GM23248 (cell line): Measurements from ENCODE around the gene ZNF35. TPM values are rescaled to one million over a fixed set of nuclear protein-coding genes. Genes with fewer than 3 reads are reported as not detected.

Experiments used
- DNase-seq: peaks from one replicate; pipeline ENCODE4 v3.0.0-alpha.2; 2015
- H2AFZ ChIP-seq: fragments of 200-600 bp; sonication (generic); 2 replicates; pipeline ENCODE4 v1.6.1; 2016; ENCODE audit warnings: antibody characterized with exemption
- H3F3A ChIP-seq: fragments of 200-600 bp; sonication (generic); 2 replicates; pipeline ENCODE4 v1.6.1; 2016; ENCODE audit warnings: mild to moderate bottlenecking, antibody characterized with exemption, mixed run types; ENCODE audit not compliant: insufficient read depth
- H3K27ac ChIP-seq: fragments of 200-600 bp; sonication (generic); 2 replicates; pipeline ENCODE4 v1.5.1; 2016; ENCODE audit warnings: mild to moderate bottlenecking
- H3K27me3 ChIP-seq: fragments of 200-600 bp; sonication (generic); replicated peaks from 2 replicates; pipeline ENCODE4 v1.6.1; 2016; ENCODE audit warnings: mild to moderate bottlenecking; ENCODE audit not compliant: insufficient read depth
- H3K36me3 ChIP-seq: fragments of 200-600 bp; sonication (generic); 2 replicates; pipeline ENCODE4 v1.6.1; 2016; ENCODE audit warnings: low read depth, mild to moderate bottlenecking
- H3K4me1 ChIP-seq: fragments of 200-600 bp; sonication (generic); 2 replicates; pipeline ENCODE4 v1.6.1; 2016; ENCODE audit warnings: mild to moderate bottlenecking; ENCODE audit not compliant: insufficient read depth
- H3K4me2 ChIP-seq: fragments of 200-600 bp; sonication (generic); one replicate; pipeline ENCODE4 v1.6.1; 2016; ENCODE audit warnings: mild to moderate bottlenecking; ENCODE audit not compliant: unreplicated experiment
- H3K4me3 ChIP-seq: fragments of 200-600 bp; sonication (generic); 2 replicates; pipeline ENCODE4 v1.5.1; 2016; ENCODE audit warnings: mild to moderate bottlenecking
- H3K79me2 ChIP-seq: fragments of 200-600 bp; sonication (generic); 2 replicates; pipeline ENCODE4 v1.6.1; 2016; ENCODE audit warnings: mild to moderate bottlenecking; ENCODE audit not compliant: insufficient read depth
- H3K9ac ChIP-seq: fragments of 200-600 bp; sonication (generic); 2 replicates; pipeline ENCODE4 v1.6.1; 2016; ENCODE audit warnings: mild to moderate bottlenecking
- H3K9me2 ChIP-seq: fragments of 200-600 bp; sonication (generic); 2 replicates; pipeline ENCODE4 v1.6.1; 2016; ENCODE audit warnings: mixed run types, mild to moderate bottlenecking, moderate library complexity; ENCODE audit not compliant: insufficient read depth
- H3K9me3 ChIP-seq: fragments of 200-600 bp; sonication (generic); one replicate; pipeline ENCODE4 v1.6.1; 2017; ENCODE audit warnings: low read depth
- H4K20me1 ChIP-seq: fragments of 200-600 bp; sonication (generic); 2 replicates; pipeline ENCODE4 v1.6.0; 2016; ENCODE audit not compliant: insufficient read depth
- EZH2 ChIP-seq: fragments of 200-600 bp; sonication (generic); IDR thresholded peaks from 2 replicates; pipeline ENCODE4 v1.6.1; 2018; ENCODE audit warnings: antibody characterized with exemption, mild to moderate bottlenecking; ENCODE audit not compliant: insufficient read depth, poor library complexity, severe bottlenecking
- EZH2phosphoT487 ChIP-seq: fragments of 200-600 bp; sonication (generic); IDR thresholded peaks from 2 replicates; pipeline ENCODE4 v1.6.1; 2018; ENCODE audit warnings: antibody characterized with exemption, moderate library complexity, mild to moderate bottlenecking, low read depth; ENCODE audit not compliant: insufficient read depth
- WGBS, 2 experiments: methylation state at CpG; one replicate each; pipeline ENCODE4 v1.1.6; 2015 to 2017; ENCODE audit warnings: low lambda C conversion rate in 2 of 2, low coverage in 1 of 2; ENCODE audit errors: missing lambda C conversion rate in 2 of 2; 5-methylcytosine and 5-hydroxymethylcytosine counted together
- in situ Hi-C: fragments of 300-500 bp; cut with MboI; formaldehyde crosslinking; loops from 2 replicates; pipeline ENCODE4 v1.15.0; 2020
- polyA plus RNA-seq: library from polyadenylated mRNA; unstranded; fragments of >200 nt; fragmentation: Nextera tagmentation; extraction: Ambion mirVana; gene quantifications from 2 replicates; pipeline ENCODE4 v1.2.1, GENCODE V29; 2016
- total RNA-seq: library from RNA; depleted of rRNA; stranded (reverse); fragments of >200 nt; shearing (Covaris generic); gene quantifications from 2 replicates; pipeline ENCODE4 v1.2.3, GENCODE V29; 2014; rRNA removed

Gene ZNF35
- total RNA-seq (7.3 and 21.8 TPM in 2 replicates), polyA plus RNA-seq (4.3 and 5.1 TPM in 2 replicates)

DNA sequence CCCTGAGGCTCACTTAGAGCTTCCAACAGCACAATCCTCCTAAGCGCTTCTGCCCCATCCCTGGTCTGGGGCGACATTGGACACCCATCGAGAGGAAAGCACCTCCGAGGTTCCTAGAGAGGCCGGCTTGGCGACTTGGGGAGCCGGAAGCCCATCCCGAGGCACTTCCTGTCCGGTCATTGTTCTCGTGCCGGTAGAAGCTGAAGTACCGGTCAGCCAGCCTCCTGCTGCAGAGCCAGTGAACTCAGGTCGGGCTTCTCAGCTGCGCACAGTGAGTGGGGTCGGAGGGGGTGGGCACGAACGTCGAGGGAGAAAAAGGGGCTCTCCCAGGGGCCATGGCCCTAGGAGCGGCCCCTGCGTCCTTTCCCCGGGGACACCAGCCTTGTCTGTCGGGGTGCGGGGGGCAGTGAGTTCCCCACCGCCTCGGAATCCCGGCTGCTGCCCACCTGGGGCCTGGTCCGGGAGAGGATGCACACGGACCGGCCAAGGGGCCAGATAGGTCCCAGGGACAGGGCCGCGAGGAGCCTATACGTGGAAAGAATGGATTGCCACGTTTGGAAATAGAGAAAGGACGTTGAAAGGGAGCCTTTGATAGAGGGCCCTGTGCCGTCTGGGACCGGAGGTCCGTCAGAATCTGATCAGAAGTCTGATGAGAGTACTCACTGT lies at the start of gene ZNF35:
TSS of gene ZNF35 (plus strand) at position 169 of the 666 bp plus-strand sequence. CDS start 2,336 bp downstream, outside the sequence.
- Histone ChIP-seq H4K20me1 (no peaks in the 10 kb centered on the region), H3K4me2 (peak within 1 kb of the TSS; percentile 87), H3K9ac (peak within 1 kb of the TSS; percentile 97), H3K36me3 (peaks cover 33% of the 10 kb centered on the region), H3K79me2 (peaks cover 66% of the 10 kb centered on the region), H2AFZ (peak within 1 kb of the TSS; percentile 94), H3F3A (peaks cover 26% of the 10 kb centered on the region; the same call in 1 of the 2 replicates), H3K4me3 (peak within 1 kb of the TSS; percentile 95), H3K27ac (peak within 1 kb of the TSS; percentile 77), H3K9me3 (no peaks in the 10 kb centered on the region), H3K9me2 (no peaks in the 10 kb centered on the region), H3K4me1 (no peaks in the 10 kb centered on the region; the same call in 1 of the 2 replicates), H3K27me3 (no peaks in the 10 kb centered on the region)
- peak; percentile 94 for DNase-seq
- WGBS, 2 experiments, result 1% methylated on average over 36 to 37 of the region's 37 CpGs
- in situ Hi-C loops, result no loop called here
- no peak for TF ChIP-seq EZH2phosphoT487
- TF ChIP-seq EZH2, result no peak

DNA sequence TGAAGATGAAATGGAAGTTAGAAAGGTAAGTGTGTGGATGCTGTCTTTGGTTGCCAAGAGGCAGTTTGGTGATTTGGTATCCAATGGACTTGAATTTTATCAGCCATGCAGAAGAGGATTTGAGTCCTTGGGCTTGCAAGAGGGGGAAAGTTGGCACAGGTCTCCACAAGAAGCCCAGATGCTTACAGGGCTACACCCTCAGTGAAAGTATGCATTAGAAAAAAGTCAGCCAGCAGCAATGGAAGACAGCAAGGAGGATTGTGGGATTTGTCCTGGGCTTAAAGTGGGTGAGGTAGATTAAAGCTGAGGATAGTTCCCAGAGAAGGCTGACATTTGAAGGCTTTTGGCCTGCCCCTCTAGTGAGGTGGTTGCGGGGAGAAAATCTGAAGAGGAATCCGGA lies 46.8 kb upstream of the ZNF35 start:
- Histone ChIP-seq H3K4me1 (no peaks in the 10 kb centered on the region), H3K27ac (no peak overlapping the region), H4K20me1 (no peaks in the 10 kb centered on the region), H3K9me2 (no peaks in the 10 kb centered on the region), H3K4me3 (no peak overlapping the region), H2AFZ (no peak overlapping the region), H3K9ac (no peak overlapping the region), H3K36me3 (no peaks in the 10 kb centered on the region), H3K9me3 (no peaks in the 10 kb centered on the region), H3F3A (no peaks in the 10 kb centered on the region), H3K4me2 (no peak overlapping the region), H3K79me2 (no peaks in the 10 kb centered on the region), H3K27me3 (no peaks in the 10 kb centered on the region)
- no peak for TF ChIP-seq EZH2phosphoT487
- TF ChIP-seq EZH2, result no peak
- in situ Hi-C loops, result no loop called here
- 73% methylated on average over 2 of the region's 2 CpGs for WGBS, 2 experiments
- no peak for DNase-seq

DNA sequence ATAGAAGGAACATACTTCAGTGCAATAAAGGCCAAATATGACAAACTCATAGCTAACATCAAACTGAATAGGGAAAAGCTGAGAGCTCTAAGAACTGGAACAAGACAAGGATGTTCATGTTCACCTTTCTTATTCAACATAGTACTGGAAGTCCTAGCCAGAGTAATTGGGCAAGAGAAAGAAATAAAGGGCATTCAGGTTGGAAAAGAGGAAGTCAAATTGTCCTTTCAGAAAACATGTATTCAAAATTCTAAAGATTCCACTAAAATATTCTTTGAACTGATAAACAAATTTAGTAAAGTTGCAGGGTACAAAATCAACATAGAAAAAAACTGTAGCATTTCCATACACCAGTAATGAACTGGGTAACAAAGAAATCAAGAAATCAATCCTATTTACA lies 35.9 kb upstream of the ZNF35 start:
- no peaks in the 10 kb centered on the region for H3K79me2 ChIP-seq
- no peaks in the 10 kb centered on the region for H3F3A ChIP-seq
- no peaks in the 10 kb centered on the region for H3K36me3 ChIP-seq
- in situ Hi-C loops, result no loop called here
- H3K4me2 ChIP-seq, result no peak overlapping the region
- no peaks in the 10 kb centered on the region for H3K9me2 ChIP-seq
- H2AFZ ChIP-seq, result no peak overlapping the region
- no peak overlapping the region for H3K9ac ChIP-seq
- H3K27ac ChIP-seq, result no peak overlapping the region
- no peaks in the 10 kb centered on the region for H3K4me1 ChIP-seq
- no peak overlapping the region for H3K4me3 ChIP-seq
- H3K9me3 ChIP-seq, result no peaks in the 10 kb centered on the region
- H4K20me1 ChIP-seq, result no peaks in the 10 kb centered on the region
- DNase-seq, result no peak
- H3K27me3 ChIP-seq, result no peaks in the 10 kb centered on the region
- TF ChIP-seq EZH2phosphoT487 (no peak), EZH2 (no peak)

DNA sequence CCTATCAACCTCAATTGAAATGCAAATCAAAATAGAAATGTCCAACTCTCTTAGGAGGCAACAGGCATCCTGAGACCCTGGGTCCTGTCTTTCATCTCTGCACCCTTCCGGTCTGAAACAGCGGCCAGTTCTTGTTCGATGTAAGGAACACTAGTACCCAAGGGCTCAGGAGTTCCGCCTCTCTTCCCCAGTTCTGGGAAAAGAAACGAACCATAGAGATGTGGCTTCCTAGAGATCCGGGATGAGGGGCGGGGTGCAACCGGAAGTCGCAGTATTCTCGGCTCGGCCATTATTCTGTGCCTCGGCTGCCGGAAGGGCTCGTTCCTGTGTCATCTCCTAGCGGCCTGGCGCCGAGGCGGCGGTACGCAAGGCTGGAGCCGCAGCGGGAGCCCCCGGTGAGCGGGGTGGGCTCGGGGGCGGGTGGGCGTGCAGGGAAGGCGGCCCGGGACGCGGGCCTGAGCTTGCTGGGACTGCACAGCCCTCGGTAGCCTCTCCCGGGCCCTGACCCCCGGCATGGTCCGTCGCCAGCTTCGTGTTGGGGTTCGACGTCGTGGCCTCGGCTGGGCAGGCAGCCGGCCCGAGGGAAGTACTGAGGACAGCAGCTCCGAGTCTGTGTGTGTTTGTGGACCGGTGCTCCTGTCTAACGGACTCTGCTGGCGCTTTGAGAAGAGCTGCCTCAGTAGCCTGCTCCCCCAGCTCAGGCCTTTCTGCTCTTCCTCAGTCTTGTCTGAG lies 23.6 kb upstream of the ZNF35 start, which contains the start of gene ZNF197:
TSS of gene ZNF197 (plus strand) at position 288 of the 732 bp plus-strand sequence. CDS start 4,119 bp downstream, outside the sequence.
- in situ Hi-C loops, result no loop called here
- H3K36me3 ChIP-seq, result no peaks in the 10 kb centered on the region
- peaks cover 53% of the 10 kb centered on the region for H3K79me2 ChIP-seq
- H3K27me3 ChIP-seq, result no peaks in the 10 kb centered on the region
- no peaks in the 10 kb centered on the region for H3K9me2 ChIP-seq
- no peaks in the 10 kb centered on the region for H3K9me3 ChIP-seq
- DNase-seq, result peak; percentile 96
- no peak for TF ChIP-seq EZH2
- TF ChIP-seq EZH2phosphoT487, result no peak
- peaks cover 19% of the 10 kb centered on the region for H3K4me1 ChIP-seq
- no peaks in the 10 kb centered on the region for H4K20me1 ChIP-seq
- H3K9ac ChIP-seq, result peak within 1 kb of the TSS; percentile 86
- H3K4me2 ChIP-seq, result peak within 1 kb of the TSS; percentile 98
- peaks cover 22% of the 10 kb centered on the region for H3F3A ChIP-seq
- WGBS, 2 experiments, result 1% methylated on average over 27 to 40 of the region's 47 CpGs
- H3K27ac ChIP-seq, result peak within 1 kb of the TSS; percentile 79
- peak within 1 kb of the TSS; percentile 100 for H2AFZ ChIP-seq
- peak within 1 kb of the TSS; percentile 82 for H3K4me3 ChIP-seq
